Activated T-helper 1 cell treated with Interleukin-2 at 50 U/mL for 16 hours (primary cell): Measurements from ENCODE around the gene EPN1.

Experiments
- DNase-seq: peaks from one replicate; pipeline ENCODE4 v3.0.0-alpha.2; 2020; ENCODE audit warnings: low read depth

Gene EPN1

GRCh38 chr19:55674841-55675660, at the start of gene EPN1:
Gene EPN1, plus strand, starts transcription at chr19:55675226. Its CDS starts 3,402 bp downstream, at chr19:55678628.
- peak; percentile 98 for DNase-seq

DNA sequence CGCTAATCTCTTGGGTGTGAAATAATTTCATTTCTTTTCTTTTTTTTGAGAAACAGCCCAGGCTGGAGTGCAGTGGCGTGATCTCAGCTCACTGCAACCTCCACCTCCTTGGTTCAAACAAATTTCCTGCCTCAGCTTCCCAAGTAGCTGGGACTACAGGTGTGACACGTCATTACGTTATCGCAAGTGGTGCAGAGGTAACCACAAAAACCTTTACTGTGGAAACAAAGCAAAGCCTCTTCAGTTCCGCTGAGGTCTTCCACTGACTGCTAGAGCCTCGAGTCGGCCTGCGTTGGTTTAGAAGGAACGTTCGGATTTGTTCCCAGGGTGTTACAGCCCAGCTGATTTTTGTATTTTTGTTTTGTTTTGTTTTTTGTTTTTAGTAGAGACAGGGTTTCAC, 48.7 kb upstream of the EPN1 start:
- DNase-seq = peak; percentile 31

- DNase-seq = peak; percentile 62
Measured at GRCh38 chr19:55632463-55632834, 42.6 kb upstream of the EPN1 start.

GRCh38 chr19:55633861-55634260, 41.2 kb upstream of the EPN1 start:
- no peak for DNase-seq

- no peak for DNase-seq
Measured at GRCh38 chr19:55635334-55635717, 39.7 kb upstream of the EPN1 start.

- DNase-seq = no peak
Measured at GRCh38 chr19:55635856-55636440, 39.1 kb upstream of the EPN1 start.

GRCh38 chr19:55636723-55637122, 38.3 kb upstream of the EPN1 start:
- DNase-seq = no peak

DNA sequence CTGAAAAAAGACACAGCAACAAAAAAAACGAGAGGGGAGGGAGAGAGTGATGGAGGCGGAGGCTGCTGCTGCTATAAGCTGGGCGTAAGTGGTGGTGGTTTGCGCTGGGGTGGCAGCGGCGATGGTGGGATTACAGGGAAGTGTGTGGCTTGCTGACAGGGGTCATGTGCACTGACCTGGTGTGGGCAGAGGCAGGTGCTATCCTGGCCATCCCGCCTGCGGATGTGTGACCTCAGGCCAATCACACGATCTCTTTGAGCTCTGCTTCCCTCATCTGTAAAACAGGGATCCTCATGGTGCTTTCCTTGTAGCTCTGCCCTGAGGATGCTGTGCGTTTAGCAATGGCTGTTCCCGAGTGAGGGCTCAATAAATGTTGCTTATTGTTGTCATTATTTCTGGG, 37.5 kb upstream of the EPN1 start:
- no peak for DNase-seq

DNA sequence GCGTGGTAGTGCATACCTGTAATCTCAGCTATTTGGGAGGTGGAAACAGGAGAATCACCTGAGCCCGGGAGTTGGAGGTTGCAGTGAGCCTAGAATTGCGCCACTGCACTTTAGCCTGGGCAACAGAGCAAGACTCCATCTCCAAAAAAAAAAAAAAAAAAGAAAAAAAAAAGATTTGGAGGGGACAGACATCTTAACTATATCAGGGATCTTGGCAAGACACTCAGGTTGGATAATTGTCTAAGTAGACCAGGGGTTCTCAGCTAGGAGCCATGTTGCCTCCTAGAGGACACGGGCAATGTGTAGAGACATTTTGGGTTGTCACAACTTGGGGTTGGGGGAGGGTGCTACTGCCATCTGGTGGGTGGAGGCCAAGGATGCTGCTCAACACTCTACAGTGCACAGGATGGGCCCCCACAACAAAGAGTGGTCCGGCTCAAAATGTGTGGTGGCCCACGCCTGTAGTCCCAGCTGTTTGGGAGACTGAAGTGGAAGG, 36.1 kb upstream of the EPN1 start:
- DNase-seq = peak; percentile 31

GRCh38 chr19:55640043-55640576, 34.9 kb upstream of the EPN1 start:
- DNase-seq = peak; percentile 59

- peak; percentile 31 for DNase-seq
Measured at GRCh38 chr19:55640577-55641425, 34.2 kb upstream of the EPN1 start, which contains the start of gene ZNF580. Gene ZNF580, plus strand, starts transcription at chr19:55641002. Its CDS starts 1,507 bp downstream, at chr19:55642509.

GRCh38 chr19:55641426-55642152, 33.4 kb upstream of the EPN1 start:
- no peak for DNase-seq

- no peak for DNase-seq
Measured at GRCh38 chr19:55642153-55643002, 32.6 kb upstream of the EPN1 start.

DNA sequence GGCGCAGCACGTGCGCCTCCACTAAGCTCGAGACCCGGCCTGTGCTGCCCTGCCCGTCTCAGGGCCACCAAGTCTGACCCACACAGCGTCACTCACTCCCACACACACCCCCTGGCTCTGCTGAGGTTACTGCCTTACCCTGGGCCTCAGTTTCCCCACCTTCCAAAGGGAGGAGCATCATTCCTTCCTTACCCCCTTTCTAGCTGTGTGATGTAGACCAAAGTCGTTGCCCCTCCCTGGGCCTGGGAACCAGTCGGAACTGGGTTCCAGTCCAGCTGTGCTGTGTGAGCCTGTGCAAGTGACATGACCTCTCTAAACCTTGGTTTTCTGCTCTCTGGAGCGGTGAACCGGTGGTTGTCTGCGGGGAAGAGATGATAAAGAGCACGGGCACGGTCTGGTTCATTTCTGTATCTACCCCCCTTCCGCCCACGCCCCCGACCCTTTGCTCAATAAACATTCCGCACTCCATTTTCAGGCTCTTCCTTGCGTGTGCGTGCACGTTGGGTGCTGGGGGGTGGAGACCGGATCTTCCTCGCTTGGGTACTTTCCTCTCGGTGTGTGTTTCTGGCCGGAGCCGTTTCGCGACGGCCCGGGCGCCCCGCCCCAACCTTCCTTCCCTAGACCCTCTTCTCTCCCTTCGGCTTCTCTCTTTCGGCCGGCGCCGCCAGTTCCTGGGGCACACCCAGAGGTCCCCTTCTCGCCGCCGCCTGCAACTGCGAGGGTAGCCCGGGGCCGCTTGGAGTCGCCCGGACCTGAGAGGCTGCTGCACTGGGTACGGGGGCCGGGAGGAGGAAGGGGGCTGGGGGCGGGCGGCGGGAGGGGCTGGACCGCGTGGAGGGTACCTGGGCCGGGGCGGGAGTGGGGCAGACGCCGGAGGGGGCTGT, 31.8 kb upstream of the EPN1 start, which contains the start of gene ZNF581:
ZNF581 (plus strand) TSS at position 647 of the 884 bp plus-strand sequence. CDS start 923 bp downstream, outside the sequence.
- DNase-seq = peak; percentile 72

DNA sequence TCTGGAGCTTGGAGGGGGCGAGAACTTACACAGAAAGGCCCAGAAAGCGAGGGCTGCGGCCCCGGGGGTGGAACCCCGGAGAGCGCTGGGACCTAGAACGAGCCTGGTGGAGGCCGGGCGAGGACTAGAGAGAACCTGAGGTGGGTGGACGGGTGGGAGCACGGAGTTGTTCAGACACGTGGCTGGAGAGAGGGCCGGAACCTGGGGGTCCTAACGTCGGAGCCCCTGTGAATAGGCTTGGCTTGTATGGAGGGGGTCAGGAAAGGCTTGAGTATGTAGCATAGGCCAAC, 31.2 kb upstream of the EPN1 start:
- DNase-seq = no peak

DNA sequence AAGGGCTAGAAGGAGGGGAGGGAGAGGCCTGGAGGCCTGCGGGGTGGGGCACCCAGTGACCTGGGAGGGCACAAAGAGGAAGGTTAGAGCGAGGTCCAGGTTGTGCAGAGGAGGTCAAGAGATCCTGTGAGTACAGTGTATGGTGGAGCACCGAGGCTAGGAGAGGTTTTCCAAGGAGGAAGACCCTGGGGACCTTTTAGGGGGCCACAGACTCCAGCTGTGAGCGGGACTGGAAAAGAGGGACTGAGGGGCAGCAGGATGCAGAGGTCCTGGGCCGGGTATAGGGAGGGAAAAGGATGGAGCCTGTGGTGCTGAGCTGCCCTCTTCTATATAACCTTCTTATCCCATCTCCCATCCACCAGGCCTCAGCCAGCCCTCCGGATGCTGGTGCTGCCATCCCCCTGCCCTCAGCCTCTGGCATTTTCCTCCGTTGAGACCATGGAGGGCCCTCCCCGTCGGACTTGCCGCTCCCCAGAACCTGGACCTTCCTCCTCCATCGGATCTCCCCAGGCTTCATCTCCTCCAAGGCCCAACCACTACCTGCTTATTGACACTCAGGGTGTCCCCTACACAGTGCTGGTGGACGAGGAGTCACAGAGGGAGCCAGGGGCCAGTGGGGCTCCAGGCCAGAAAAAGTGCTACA, 30.7 kb upstream of the EPN1 start:
- DNase-seq = no peak

GRCh38 chr19:55644842-55645511, 30.0 kb upstream of the EPN1 start:
- DNase-seq = no peak

DNA sequence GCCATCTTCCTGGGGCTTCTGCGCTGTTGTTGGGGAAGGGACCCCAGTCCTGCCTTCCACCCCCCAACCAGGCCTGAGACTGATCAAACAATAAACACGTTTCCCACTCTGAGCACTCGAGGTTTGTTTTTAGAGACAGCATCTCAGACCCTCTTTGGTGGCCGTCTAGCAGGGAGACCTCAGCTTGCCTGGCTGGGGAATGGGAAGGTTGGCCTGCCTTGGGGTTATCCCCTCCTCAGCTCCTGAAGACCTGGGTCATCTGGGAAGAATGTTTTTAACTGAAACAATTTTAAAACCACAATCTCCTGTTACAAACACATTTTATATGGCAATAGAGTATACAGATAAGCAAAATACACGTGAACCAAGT, 29.5 kb upstream of the EPN1 start:
- DNase-seq = no peak
